ENCODE measurements around the gene ARPC1B.
A peak's percentile ranks its signal among the peaks of the same experiment; 100 is the strongest.

DNA sequence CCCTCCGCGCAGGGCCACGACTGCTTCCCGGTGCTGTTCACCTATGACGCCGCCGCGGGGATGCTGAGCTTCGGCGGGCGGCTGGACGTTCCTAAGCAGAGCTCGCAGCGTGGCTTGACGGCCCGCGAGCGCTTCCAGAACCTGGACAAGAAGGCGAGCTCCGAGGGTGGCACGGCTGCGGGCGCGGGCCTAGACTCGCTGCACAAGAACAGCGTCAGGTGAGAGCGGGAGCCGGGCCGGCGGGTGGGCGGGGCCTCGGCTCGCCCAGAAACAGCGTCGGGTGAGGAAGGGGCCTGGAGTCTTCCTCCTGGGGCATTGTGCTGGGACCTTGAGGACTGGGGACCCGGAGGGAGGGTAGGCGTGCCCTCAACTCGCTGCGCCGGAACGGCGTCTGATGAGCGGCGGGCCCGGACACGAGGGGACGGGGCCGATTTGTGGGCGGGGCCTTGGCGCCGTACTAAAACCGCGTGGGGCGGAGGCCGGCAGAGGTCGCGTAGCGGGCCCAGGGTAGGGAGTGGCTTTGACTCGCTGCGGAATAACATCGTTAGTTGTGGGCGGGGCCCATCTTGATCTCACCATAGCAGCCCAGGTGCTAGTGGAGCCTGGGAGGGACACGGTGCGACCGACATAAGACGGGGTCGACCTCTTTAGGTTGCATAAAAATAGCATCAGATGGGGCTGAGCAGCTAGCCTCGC, 18.3 kb downstream of the ARPC1B start:
- TF ChIP-seq, protein P1, sequence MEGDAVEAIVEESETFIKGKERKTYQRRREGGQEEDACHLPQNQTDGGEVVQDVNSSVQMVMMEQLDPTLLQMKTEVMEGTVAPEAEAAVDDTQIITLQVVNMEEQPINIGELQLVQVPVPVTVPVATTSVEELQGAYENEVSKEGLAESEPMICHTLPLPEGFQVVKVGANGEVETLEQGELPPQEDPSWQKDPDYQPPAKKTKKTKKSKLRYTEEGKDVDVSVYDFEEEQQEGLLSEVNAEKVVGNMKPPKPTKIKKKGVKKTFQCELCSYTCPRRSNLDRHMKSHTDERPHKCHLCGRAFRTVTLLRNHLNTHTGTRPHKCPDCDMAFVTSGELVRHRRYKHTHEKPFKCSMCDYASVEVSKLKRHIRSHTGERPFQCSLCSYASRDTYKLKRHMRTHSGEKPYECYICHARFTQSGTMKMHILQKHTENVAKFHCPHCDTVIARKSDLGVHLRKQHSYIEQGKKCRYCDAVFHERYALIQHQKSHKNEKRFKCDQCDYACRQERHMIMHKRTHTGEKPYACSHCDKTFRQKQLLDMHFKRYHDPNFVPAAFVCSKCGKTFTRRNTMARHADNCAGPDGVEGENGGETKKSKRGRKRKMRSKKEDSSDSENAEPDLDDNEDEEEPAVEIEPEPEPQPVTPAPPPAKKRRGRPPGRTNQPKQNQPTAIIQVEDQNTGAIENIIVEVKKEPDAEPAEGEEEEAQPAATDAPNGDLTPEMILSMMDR (IDR thresholded peaks at IDR 0.05 in 4 of 5, conservative IDR thresholded peaks at IDR 0.05 in 1 of 5): peak in 1 of 5 experiments; percentile 15
- peak; percentile 28 to 47 for TF ChIP-seq POLR2A (IDR thresholded peaks at IDR 0.05)
